Thoracic aorta (tissue), 2 donors: ENCODE results near the gene GCK. TPM values are rescaled to one million over a fixed set of nuclear protein-coding genes. Genes with fewer than 3 reads are reported as not detected.

Experiments used
- ATAC-seq: fragments of 150-250 bp; one replicate; pipeline ENCODE4 v1.8.0; 2017; ENCODE audit warnings: low read depth; ENCODE audit not compliant: insufficient number of reproducible peaks, low FRiP score
- DNase-seq: peaks from one replicate; pipeline ENCODE4 v3.0.0-alpha.2; 2020; ENCODE audit warnings: low spot score
- H3K27ac ChIP-seq, 2 donors: fragments of 200-600 bp; sonication (generic); 1 replicate in 1 of 2; 2 replicates in 1 of 2; pipeline ENCODE4 v1.5.1; 2016; ENCODE audit warnings: mild to moderate bottlenecking in 2 of 2, moderate library complexity in 2 of 2
- H3K27me3 ChIP-seq: fragments of 200-600 bp; sonication (generic); replicated peaks from 2 replicates; pipeline ENCODE4 v1.6.0; 2016; ENCODE audit warnings: mild to moderate bottlenecking; ENCODE audit not compliant: insufficient read depth
- H3K36me3 ChIP-seq: fragments of 200-600 bp; sonication (generic); one replicate; pipeline ENCODE4 v1.5.1; 2016
- H3K4me1 ChIP-seq, 2 donors: fragments of 200-600 bp; sonication (generic); 1 replicate in 1 of 2; 2 replicates in 1 of 2; pipeline versions ENCODE4 v1.5.1 to v1.6.0; 2016; ENCODE audit warnings: low read depth in 2 of 2, mild to moderate bottlenecking in 1 of 2; ENCODE audit not compliant: control insufficient read depth in 1 of 2
- H3K4me3 ChIP-seq: fragments of 200-600 bp; sonication (generic); 2 replicates; pipeline ENCODE4 v1.5.1; 2016; ENCODE audit warnings: mild to moderate bottlenecking
- H3K9me3 ChIP-seq: fragments of 200-600 bp; sonication (generic); 2 replicates; pipeline ENCODE4 v1.5.1; 2016
- CTCF ChIP-seq: fragments of 200-600 bp; sonication (generic); IDR thresholded peaks from one replicate; pipeline ENCODE4 v1.5.1; 2019; ENCODE audit warnings: antibody characterized with exemption
- total RNA-seq, 2 donors: library from RNA; depleted of rRNA; stranded (reverse); fragments of >200 nt; gene quantifications; one replicate each; pipeline versions ENCODE4 v1.1.0 to v1.2.3, GENCODE V29; 2016

The GCK gene
- total RNA-seq, 2 donors from 2014 or later: 1.6 to 2.3 TPM

GRCh38 chr7:44229546-44230105 is 40.4 kb upstream of the GCK start:
- Histone ChIP-seq H3K36me3 (no peaks in the 10 kb centered on the region), H3K4me1 (no peaks in the 10 kb centered on the region), H3K4me3 (no peak overlapping the region), H3K9me3 (no peaks in the 10 kb centered on the region), H3K27ac (no peak overlapping the region), H3K27me3 (no peaks in the 10 kb centered on the region)
- no peak for TF ChIP-seq CTCF
- ATAC-seq (no peak), DNase-seq (no peak)

GRCh38 chr7:44228571-44229350 is 39.5 kb upstream of the GCK start:
- no peak for TF ChIP-seq CTCF
- no peaks in the 10 kb centered on the region for H3K27me3 ChIP-seq
- no peak for DNase-seq
- no peak overlapping the region for H3K4me3 ChIP-seq
- no peaks in the 10 kb centered on the region for H3K4me1 ChIP-seq
- ATAC-seq: no peak
- H3K9me3 ChIP-seq: no peaks in the 10 kb centered on the region
- H3K27ac ChIP-seq: no peak overlapping the region
- H3K36me3 ChIP-seq: no peaks in the 10 kb centered on the region

- DNase-seq (no peak), ATAC-seq (no peak)
- H3K27me3 ChIP-seq: no peaks in the 10 kb centered on the region
- no peak for TF ChIP-seq CTCF
- H3K4me3 ChIP-seq: no peak overlapping the region
- no peaks in the 10 kb centered on the region for H3K4me1 ChIP-seq
- H3K36me3 ChIP-seq: no peaks in the 10 kb centered on the region
- no peak overlapping the region for H3K27ac ChIP-seq
- no peaks in the 10 kb centered on the region for H3K9me3 ChIP-seq
Observed at GRCh38 chr7:44227911-44228310, 38.7 kb upstream of the GCK start.

GRCh38 chr7:44226396-44226753 is 37.1 kb upstream of the GCK start:
- no peaks in the 10 kb centered on the region for H3K4me1 ChIP-seq
- no peaks in the 10 kb centered on the region for H3K36me3 ChIP-seq
- H3K27me3 ChIP-seq: no peaks in the 10 kb centered on the region
- H3K4me3 ChIP-seq: no peak overlapping the region
- no peak for DNase-seq
- no peak for TF ChIP-seq CTCF
- H3K9me3 ChIP-seq: no peaks in the 10 kb centered on the region
- no peak for ATAC-seq
- no peak overlapping the region for H3K27ac ChIP-seq

- Histone ChIP-seq H3K4me3 (no peak overlapping the region), H3K9me3 (no peaks in the 10 kb centered on the region), H3K36me3 (no peaks in the 10 kb centered on the region), H3K27me3 (no peaks in the 10 kb centered on the region), H3K4me1 (no peaks in the 10 kb centered on the region), H3K27ac (no peak overlapping the region)
- DNase-seq: no peak
- no peak for TF ChIP-seq CTCF
- no peak for ATAC-seq
Observed at GRCh38 chr7:44225566-44226395, 36.5 kb upstream of the GCK start.
